Ureter (tissue), 1 donor: ENCODE results near the gene CHMP3. TPM values are rescaled to one million over a fixed set of nuclear protein-coding genes. Genes with fewer than 3 reads are reported as not detected.
"Not testable (repeated sequence)": the region's sequence is repeated elsewhere in the genome, so short reads cannot be mapped to it uniquely, and the experiment has no call there.

Source experiments
- DNase-seq: peaks from one replicate; pipeline ENCODE4 v3.0.0-alpha.2; 2020; ENCODE audit warnings: low spot score
- total RNA-seq: library from RNA; stranded (reverse); gene quantifications from one replicate; pipeline ENCODE4 v1.2.4, GENCODE V29; 2023
- donor health status: DM: yes; HTN: yes; CAD: no.

The CHMP3 gene
- total RNA-seq, 1 donor from 2014 or later, result 157 TPM

- DNase-seq, result no peak
These were observed 55.6 kb downstream of the CHMP3 start for GRCh38 chr2:86507600-86507999.

- no peak for DNase-seq
These were observed 62.7 kb downstream of the CHMP3 start for GRCh38 chr2:86500325-86501083.

- DNase-seq, result no peak
These were observed 63.9 kb downstream of the CHMP3 start for GRCh38 chr2:86499326-86499725.

- no peak for DNase-seq
These were observed 64.6 kb downstream of the CHMP3 start for GRCh38 chr2:86498468-86499260.

- not testable (repeated sequence) for DNase-seq
These were observed 66.9 kb downstream of the CHMP3 start for GRCh38 chr2:86496391-86496790.

- DNase-seq, result no peak
These were observed 71.2 kb downstream of the CHMP3 start for GRCh38 chr2:86492048-86492453.

- DNase-seq, result no peak
These were observed 72.2 kb downstream of the CHMP3 start for GRCh38 chr2:86491088-86491487.

GRCh38 chr2:86490245-86490644 is 73.0 kb downstream of the CHMP3 start:
- DNase-seq, result no peak

GRCh38 chr2:86489542-86489941 is 73.7 kb downstream of the CHMP3 start:
- no peak for DNase-seq

GRCh38 chr2:86488561-86489250 is 74.5 kb downstream of the CHMP3 start:
- no peak for DNase-seq

- DNase-seq, result no peak
These were observed 76.2 kb downstream of the CHMP3 start for GRCh38 chr2:86487062-86487461.

- no peak for DNase-seq
These were observed 77.4 kb downstream of the CHMP3 start for GRCh38 chr2:86485802-86486201.

GRCh38 chr2:86485103-86485502 is 78.1 kb downstream of the CHMP3 start:
- DNase-seq, result no peak

GRCh38 chr2:86484385-86484784 is 78.9 kb downstream of the CHMP3 start:
- DNase-seq, result no peak

GRCh38 chr2:86482034-86482433 is 81.2 kb downstream of the CHMP3 start:
- DNase-seq, result no peak

GRCh38 chr2:86480105-86480504 is 83.1 kb downstream of the CHMP3 start:
- DNase-seq, result peak; percentile 54

GRCh38 chr2:86477349-86477748 is 85.9 kb downstream of the CHMP3 start:
- no peak for DNase-seq

GRCh38 chr2:86476918-86477317 is 86.3 kb downstream of the CHMP3 start:
- no peak for DNase-seq

GRCh38 chr2:86476092-86476491 is 87.2 kb downstream of the CHMP3 start:
- DNase-seq, result no peak

GRCh38 chr2:86471637-86472036 is 91.6 kb downstream of the CHMP3 start:
- no peak for DNase-seq

GRCh38 chr2:86470890-86471289 is 92.4 kb downstream of the CHMP3 start:
- DNase-seq, result no peak
